Neural progenitor cell (in vitro differentiated cells): ENCODE measurements around the gene MEF2D. TPM values are rescaled to one million over a fixed set of nuclear protein-coding genes. Genes with fewer than 3 reads are reported as not detected.

Experiments used
- DNase-seq: peaks from one replicate; pipeline ENCODE4 v3.0.0-alpha.2; 2016; ENCODE audit warnings: low spot score
- H2AFZ ChIP-seq: fragments of 200-600 bp; sonication (generic); replicated peaks from 2 replicates; pipeline ENCODE4 v1.6.1; 2016; ENCODE audit warnings: antibody characterized with exemption
- H3F3A ChIP-seq: fragments of 200-600 bp; sonication (generic); 2 replicates; pipeline ENCODE4 v1.6.1; 2016; ENCODE audit warnings: antibody characterized with exemption, low read depth
- H3K27ac ChIP-seq: fragments of 200-600 bp; sonication (generic); 2 replicates; pipeline ENCODE4 v1.5.1; 2016; ENCODE audit warnings: mild to moderate bottlenecking
- H3K27me3 ChIP-seq: fragments of 200-600 bp; sonication (generic); 2 replicates; pipeline ENCODE4 v1.6.1; 2016; ENCODE audit warnings: mild to moderate bottlenecking, moderate library complexity
- H3K36me3 ChIP-seq: fragments of 200-600 bp; sonication (generic); 2 replicates; pipeline ENCODE4 v1.5.1; 2016
- H3K4me1 ChIP-seq: fragments of 200-600 bp; sonication (generic); 2 replicates; pipeline ENCODE4 v1.6.1; 2016; ENCODE audit warnings: mixed run types
- H3K4me2 ChIP-seq: fragments of 200-600 bp; sonication (generic); 2 replicates; pipeline ENCODE4 v1.6.1; 2016
- H3K4me3 ChIP-seq: fragments of 200-600 bp; sonication (generic); 2 replicates; pipeline ENCODE4 v1.5.1; 2016
- H3K79me2 ChIP-seq: fragments of 200-600 bp; sonication (generic); 2 replicates; pipeline ENCODE4 v1.6.1; 2016; ENCODE audit warnings: low read depth
- H3K9ac ChIP-seq: fragments of 200-600 bp; sonication (generic); 2 replicates; pipeline ENCODE4 v1.6.1; 2016
- H3K9me3 ChIP-seq: fragments of 200-600 bp; sonication (generic); 2 replicates; pipeline ENCODE4 v1.5.1; 2016; ENCODE audit warnings: low read depth
- H4K20me1 ChIP-seq: fragments of 200-600 bp; sonication (generic); 2 replicates; pipeline ENCODE4 v1.6.1; 2016; ENCODE audit warnings: low read depth
- H3K27ac Mint-ChIP-seq: 3 replicates; pipeline ENCODE4 v1.8.0; 2021; ENCODE audit warnings: mixed read lengths
- H3K27me3 Mint-ChIP-seq: 2 replicates; pipeline ENCODE4 v1.8.0; 2022; ENCODE audit warnings: low read depth, mild to moderate bottlenecking, inconsistent platforms, moderate library complexity, mixed read lengths; ENCODE audit not compliant: insufficient read depth
- H3K36me3 Mint-ChIP-seq: 3 replicates; pipeline ENCODE4 v1.8.0; 2021; ENCODE audit warnings: mixed read lengths
- H3K4me1 Mint-ChIP-seq: 3 replicates; pipeline ENCODE4 v1.8.0; 2021; ENCODE audit warnings: mixed read lengths
- H3K4me3 Mint-ChIP-seq: 3 replicates; pipeline ENCODE4 v1.8.0; 2021; ENCODE audit warnings: mild to moderate bottlenecking, moderate library complexity, mixed read lengths
- H3K9me3 Mint-ChIP-seq: 3 replicates; pipeline ENCODE4 v1.8.0; 2020; ENCODE audit warnings: mixed read lengths
- CTCF ChIP-seq: fragments of 200-600 bp; sonication (generic); IDR thresholded peaks from 2 replicates; pipeline ENCODE4 v1.5.1; 2017; ENCODE audit warnings: antibody characterized with exemption, mild to moderate bottlenecking
- EZH2 ChIP-seq: fragments of 200-600 bp; sonication (generic); IDR thresholded peaks from 2 replicates; pipeline ENCODE4 v1.6.1; 2017; ENCODE audit warnings: antibody characterized with exemption, mild to moderate bottlenecking, moderate library complexity
- EZH2phosphoT487 ChIP-seq: fragments of 200-600 bp; sonication (generic); IDR thresholded peaks from 2 replicates; pipeline ENCODE4 v1.6.1; 2017; ENCODE audit warnings: antibody characterized with exemption
- total RNA-seq: library from RNA; depleted of rRNA; stranded (reverse); fragments of >200 nt; gene quantifications from 2 replicates; pipeline ENCODE4 v1.2.3, GENCODE V29; 2015; ENCODE audit warnings: low replicate concordance

Gene MEF2D
- total RNA-seq, 1 donor from 2014 or later, result 1.8 TPM

DNA sequence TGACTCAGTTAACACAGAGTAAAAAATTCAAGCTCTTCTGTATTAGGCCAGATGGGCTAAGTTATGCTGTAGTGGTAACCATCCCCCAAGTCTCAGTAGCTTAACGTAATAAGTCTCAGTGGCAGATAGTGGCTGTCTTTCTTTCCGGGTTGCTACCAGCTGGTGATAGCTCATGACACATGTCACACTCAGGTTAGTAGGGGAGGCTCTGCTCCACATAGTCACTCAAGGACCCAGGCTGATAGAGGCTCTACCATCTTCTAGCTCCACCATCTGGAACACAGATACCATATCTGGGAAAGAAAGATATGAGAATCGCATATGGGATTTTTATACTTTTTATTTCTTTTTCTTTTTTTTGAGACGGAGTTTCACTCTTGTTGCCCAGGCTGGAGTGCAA lies 16.2 kb upstream of the MEF2D start:
- Histone ChIP-seq H3K4me3 (no peak overlapping the region), H3K9ac (no peak overlapping the region), H3K36me3 (no peaks in the 10 kb centered on the region), H4K20me1 (no peaks in the 10 kb centered on the region), H3K4me1 (no peaks in the 10 kb centered on the region), H3K9me3 (no peaks in the 10 kb centered on the region), H3K27ac (no peak overlapping the region), H3F3A (no peaks in the 10 kb centered on the region), H2AFZ (no peak overlapping the region), H3K4me2 (no peak overlapping the region), H3K27me3 (no peaks in the 10 kb centered on the region), H3K79me2 (no peaks in the 10 kb centered on the region)
- H3K27me3 Mint-ChIP-seq, result peaks cover 16% of the 10 kb centered on the region
- TF ChIP-seq EZH2, result no peak
- no peak for TF ChIP-seq EZH2phosphoT487
- TF ChIP-seq CTCF, result no peak
- H3K27ac Mint-ChIP-seq, result no peak overlapping the region
- no peak overlapping the region for H3K4me3 Mint-ChIP-seq
- DNase-seq, result no peak
- H3K4me1 Mint-ChIP-seq, result no peaks in the 10 kb centered on the region
- no peaks in the 10 kb centered on the region for H3K36me3 Mint-ChIP-seq
- no peaks in the 10 kb centered on the region for H3K9me3 Mint-ChIP-seq

DNA sequence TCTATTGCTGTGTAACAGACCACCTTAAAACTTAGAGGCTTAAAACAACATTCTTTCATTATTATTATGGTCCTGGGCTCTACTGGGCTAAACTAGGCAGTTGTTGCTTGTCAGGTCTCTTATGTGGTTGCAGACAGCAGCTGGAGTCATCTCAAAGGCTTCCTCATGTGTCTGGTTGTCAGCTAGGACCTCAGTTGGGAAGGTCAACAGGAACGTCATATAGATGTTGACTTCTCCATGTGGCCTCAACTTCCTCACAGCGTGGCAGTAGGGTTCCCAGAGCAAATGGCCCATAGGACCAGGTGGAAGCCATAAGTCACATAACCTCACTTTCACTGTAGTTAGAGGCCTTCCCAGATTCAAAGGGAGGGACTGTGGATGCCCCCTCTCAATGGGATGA lies 15.4 kb upstream of the MEF2D start:
- no peak overlapping the region for H2AFZ ChIP-seq
- H3K4me2 ChIP-seq, result no peak overlapping the region
- no peaks in the 10 kb centered on the region for H3K9me3 ChIP-seq
- DNase-seq, result no peak
- no peaks in the 10 kb centered on the region for H3K27me3 ChIP-seq
- no peak overlapping the region for H3K27ac ChIP-seq
- no peaks in the 10 kb centered on the region for H3K36me3 ChIP-seq
- H3K9me3 Mint-ChIP-seq, result no peaks in the 10 kb centered on the region
- no peaks in the 10 kb centered on the region for H3K36me3 Mint-ChIP-seq
- H3K4me3 ChIP-seq, result no peak overlapping the region
- no peak overlapping the region for H3K9ac ChIP-seq
- H4K20me1 ChIP-seq, result no peaks in the 10 kb centered on the region
- H3K27me3 Mint-ChIP-seq, result peaks cover 19% of the 10 kb centered on the region
- TF ChIP-seq EZH2phosphoT487 (no peak), EZH2 (no peak), CTCF (no peak)
- no peaks in the 10 kb centered on the region for H3F3A ChIP-seq
- H3K4me1 Mint-ChIP-seq, result no peaks in the 10 kb centered on the region
- H3K4me3 Mint-ChIP-seq, result no peak overlapping the region
- H3K27ac Mint-ChIP-seq, result no peak overlapping the region
- H3K4me1 ChIP-seq, result no peaks in the 10 kb centered on the region
- no peaks in the 10 kb centered on the region for H3K79me2 ChIP-seq

DNA sequence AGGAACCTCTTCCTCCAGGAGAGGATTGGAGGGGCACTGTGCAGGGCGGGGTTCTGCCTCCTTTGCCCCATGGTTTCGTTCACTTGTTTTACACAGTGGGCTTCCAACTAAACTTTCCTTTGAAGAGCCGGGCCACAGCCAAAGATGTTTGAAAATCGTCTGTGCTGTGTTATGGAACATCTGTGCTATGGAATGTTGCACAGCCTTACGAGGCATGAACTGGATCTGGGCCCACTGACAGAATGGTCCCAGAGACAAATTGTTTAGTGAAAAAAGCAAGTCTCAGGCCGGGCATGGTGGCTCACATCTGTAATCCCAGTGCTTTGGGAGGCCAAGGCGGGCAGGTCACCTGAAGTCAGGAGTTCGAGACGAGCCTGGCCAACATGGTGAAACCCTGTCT lies 12.6 kb upstream of the MEF2D start:
- H3K36me3 Mint-ChIP-seq, result no peaks in the 10 kb centered on the region
- no peaks in the 10 kb centered on the region for H3K79me2 ChIP-seq
- no peak for DNase-seq
- no peak overlapping the region for H3K4me3 Mint-ChIP-seq
- no peaks in the 10 kb centered on the region for H3K9me3 ChIP-seq
- no peaks in the 10 kb centered on the region for H3F3A ChIP-seq
- no peaks in the 10 kb centered on the region for H3K4me1 ChIP-seq
- H3K36me3 ChIP-seq, result no peaks in the 10 kb centered on the region
- no peaks in the 10 kb centered on the region for H4K20me1 ChIP-seq
- no peak overlapping the region for H2AFZ ChIP-seq
- H3K4me2 ChIP-seq, result no peak overlapping the region
- peaks cover 19% of the 10 kb centered on the region for H3K27me3 Mint-ChIP-seq
- H3K4me1 Mint-ChIP-seq, result peaks cover 5% of the 10 kb centered on the region
- no peaks in the 10 kb centered on the region for H3K27me3 ChIP-seq
- H3K9me3 Mint-ChIP-seq, result no peaks in the 10 kb centered on the region
- H3K9ac ChIP-seq, result no peak overlapping the region
- H3K4me3 ChIP-seq, result no peak overlapping the region
- TF ChIP-seq EZH2, result no peak
- no peak for TF ChIP-seq EZH2phosphoT487
- no peak for TF ChIP-seq CTCF
- H3K27ac Mint-ChIP-seq, result no peak overlapping the region
- no peak overlapping the region for H3K27ac ChIP-seq
